Measurements from ENCODE around the gene GTF3C5.

DNA sequence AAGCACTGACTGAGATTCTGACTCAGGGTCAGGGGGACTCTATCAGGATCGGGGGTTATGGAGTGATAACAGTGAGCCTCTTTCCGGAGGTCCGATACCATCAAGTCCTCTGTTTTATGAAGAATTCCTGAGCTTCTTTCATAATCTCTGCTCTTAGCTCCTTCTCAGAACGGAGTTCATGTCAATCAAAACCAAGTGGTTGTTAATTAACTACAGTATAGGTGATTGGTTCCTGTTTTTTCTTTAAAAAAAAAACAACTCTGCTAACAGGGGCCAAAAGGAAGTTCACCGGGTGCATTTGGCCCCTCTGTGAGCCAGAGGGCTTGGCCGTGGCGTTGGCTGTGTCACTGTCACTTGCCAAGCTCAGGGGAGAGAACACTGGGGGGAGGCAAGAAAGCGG is 48.3 kb upstream of the GTF3C5 start:
- TF ChIP-seq, protein P1, sequence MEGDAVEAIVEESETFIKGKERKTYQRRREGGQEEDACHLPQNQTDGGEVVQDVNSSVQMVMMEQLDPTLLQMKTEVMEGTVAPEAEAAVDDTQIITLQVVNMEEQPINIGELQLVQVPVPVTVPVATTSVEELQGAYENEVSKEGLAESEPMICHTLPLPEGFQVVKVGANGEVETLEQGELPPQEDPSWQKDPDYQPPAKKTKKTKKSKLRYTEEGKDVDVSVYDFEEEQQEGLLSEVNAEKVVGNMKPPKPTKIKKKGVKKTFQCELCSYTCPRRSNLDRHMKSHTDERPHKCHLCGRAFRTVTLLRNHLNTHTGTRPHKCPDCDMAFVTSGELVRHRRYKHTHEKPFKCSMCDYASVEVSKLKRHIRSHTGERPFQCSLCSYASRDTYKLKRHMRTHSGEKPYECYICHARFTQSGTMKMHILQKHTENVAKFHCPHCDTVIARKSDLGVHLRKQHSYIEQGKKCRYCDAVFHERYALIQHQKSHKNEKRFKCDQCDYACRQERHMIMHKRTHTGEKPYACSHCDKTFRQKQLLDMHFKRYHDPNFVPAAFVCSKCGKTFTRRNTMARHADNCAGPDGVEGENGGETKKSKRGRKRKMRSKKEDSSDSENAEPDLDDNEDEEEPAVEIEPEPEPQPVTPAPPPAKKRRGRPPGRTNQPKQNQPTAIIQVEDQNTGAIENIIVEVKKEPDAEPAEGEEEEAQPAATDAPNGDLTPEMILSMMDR (IDR thresholded peaks at IDR 0.05) = no peak
- TF ChIP-seq POLR2A (IDR thresholded peaks at IDR 0.05) = no peak
